Measurements from ENCODE around the gene RBM12.

Gene RBM12

DNA sequence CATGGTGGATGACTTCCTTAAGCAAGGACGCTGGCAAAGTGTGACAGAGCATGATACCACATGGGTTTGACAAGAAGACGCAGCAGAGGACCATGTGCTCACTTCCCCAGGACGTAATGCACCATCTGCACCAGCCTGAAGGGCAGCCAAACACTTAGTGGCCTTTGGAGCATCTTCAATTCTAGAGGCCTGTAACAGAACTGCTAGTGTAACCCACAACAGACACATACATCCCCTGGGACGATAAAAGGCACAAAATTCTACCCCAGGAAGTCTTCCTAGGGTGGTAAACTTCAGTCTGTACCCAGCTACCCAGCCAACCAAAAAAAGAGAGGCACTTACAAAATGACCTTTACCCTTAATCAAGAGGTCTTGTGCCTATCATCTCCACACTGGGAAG lies 9.2 kb upstream of the RBM12 start:
- Histone ChIP-seq H2AFZ (ENCODE audit: low read length) (no peak overlapping the region), H3K27me3 (ENCODE audit: insufficient read depth, low read length) (no peaks in the 10 kb centered on the region), H3K36me3 (ENCODE audit: insufficient read depth, low read length) (peaks cover 53% of the 10 kb centered on the region), H3K27ac (ENCODE audit: low read depth, low read length, poor library complexity, severe bottlenecking) (no peak overlapping the region), H4K20me1 (ENCODE audit: insufficient read depth, low read length) (no peaks in the 10 kb centered on the region), H3K4me3 (ENCODE audit: low read depth, low read length, poor library complexity, severe bottlenecking) (no peak overlapping the region), H3K79me2 (ENCODE audit: insufficient read depth, low read length) (no peaks in the 10 kb centered on the region), H3K9me2 (ENCODE audit: low read depth, low read length) (no peaks in the 10 kb centered on the region), H3K4me2 (ENCODE audit: low read length) (no peak overlapping the region), H3K9ac (ENCODE audit: low read length) (no peak overlapping the region), H3F3A (ENCODE audit: insufficient read depth, low read length) (no peaks in the 10 kb centered on the region), H3K4me1 (ENCODE audit: insufficient read depth, low read length, severe bottlenecking) (no peaks in the 10 kb centered on the region), H3K9me3 (ENCODE audit: low read length) (no peaks in the 10 kb centered on the region)
- TF ChIP-seq, protein P1, sequence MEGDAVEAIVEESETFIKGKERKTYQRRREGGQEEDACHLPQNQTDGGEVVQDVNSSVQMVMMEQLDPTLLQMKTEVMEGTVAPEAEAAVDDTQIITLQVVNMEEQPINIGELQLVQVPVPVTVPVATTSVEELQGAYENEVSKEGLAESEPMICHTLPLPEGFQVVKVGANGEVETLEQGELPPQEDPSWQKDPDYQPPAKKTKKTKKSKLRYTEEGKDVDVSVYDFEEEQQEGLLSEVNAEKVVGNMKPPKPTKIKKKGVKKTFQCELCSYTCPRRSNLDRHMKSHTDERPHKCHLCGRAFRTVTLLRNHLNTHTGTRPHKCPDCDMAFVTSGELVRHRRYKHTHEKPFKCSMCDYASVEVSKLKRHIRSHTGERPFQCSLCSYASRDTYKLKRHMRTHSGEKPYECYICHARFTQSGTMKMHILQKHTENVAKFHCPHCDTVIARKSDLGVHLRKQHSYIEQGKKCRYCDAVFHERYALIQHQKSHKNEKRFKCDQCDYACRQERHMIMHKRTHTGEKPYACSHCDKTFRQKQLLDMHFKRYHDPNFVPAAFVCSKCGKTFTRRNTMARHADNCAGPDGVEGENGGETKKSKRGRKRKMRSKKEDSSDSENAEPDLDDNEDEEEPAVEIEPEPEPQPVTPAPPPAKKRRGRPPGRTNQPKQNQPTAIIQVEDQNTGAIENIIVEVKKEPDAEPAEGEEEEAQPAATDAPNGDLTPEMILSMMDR (IDR thresholded peaks at IDR 0.05; ENCODE audit: low read length): no peak
- no peak for TF ChIP-seq EZH2 (IDR thresholded peaks at IDR 0.05; ENCODE audit: borderline replicate concordance, low read length)

DNA sequence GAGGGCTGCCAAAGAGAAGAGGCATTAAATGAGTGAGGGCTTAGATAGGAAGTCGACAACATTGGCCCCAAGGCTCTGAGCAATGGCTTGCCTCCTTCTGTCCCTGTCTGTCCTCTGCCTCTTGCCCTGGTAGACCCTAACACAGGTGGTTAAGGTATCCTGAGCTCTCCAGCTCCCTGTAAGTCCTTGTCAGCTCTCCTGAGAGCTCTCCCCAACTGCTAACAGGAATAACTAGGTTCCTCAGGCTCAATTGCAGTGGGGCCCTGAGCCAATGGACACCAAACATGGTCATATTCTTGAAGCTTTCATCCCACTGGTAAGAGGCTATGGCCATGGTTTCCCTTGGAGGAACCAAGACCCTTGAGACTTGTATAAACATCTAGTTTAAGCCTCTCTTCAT lies 5.0 kb upstream of the RBM12 start:
- Histone ChIP-seq H3F3A (ENCODE audit: insufficient read depth, low read length) (no peaks in the 10 kb centered on the region), H2AFZ (ENCODE audit: low read length) (no peak overlapping the region), H3K27me3 (ENCODE audit: insufficient read depth, low read length) (no peaks in the 10 kb centered on the region), H3K9ac (ENCODE audit: low read length) (no peak overlapping the region), H3K79me2 (ENCODE audit: insufficient read depth, low read length) (no peaks in the 10 kb centered on the region), H4K20me1 (ENCODE audit: insufficient read depth, low read length) (no peaks in the 10 kb centered on the region), H3K27ac (ENCODE audit: low read depth, low read length, poor library complexity, severe bottlenecking) (no peak overlapping the region), H3K9me2 (ENCODE audit: low read depth, low read length) (no peaks in the 10 kb centered on the region), H3K4me1 (ENCODE audit: insufficient read depth, low read length, severe bottlenecking) (peaks cover 5% of the 10 kb centered on the region), H3K4me2 (ENCODE audit: low read length) (no peak overlapping the region), H3K36me3 (ENCODE audit: insufficient read depth, low read length) (peaks cover 55% of the 10 kb centered on the region), H3K4me3 (ENCODE audit: low read depth, low read length, poor library complexity, severe bottlenecking) (no peak overlapping the region), H3K9me3 (ENCODE audit: low read length) (no peaks in the 10 kb centered on the region)
- no peak for TF ChIP-seq EZH2 (IDR thresholded peaks at IDR 0.05; ENCODE audit: borderline replicate concordance, low read length)
- TF ChIP-seq, protein P1 (IDR thresholded peaks at IDR 0.05; ENCODE audit: low read length): no peak

DNA sequence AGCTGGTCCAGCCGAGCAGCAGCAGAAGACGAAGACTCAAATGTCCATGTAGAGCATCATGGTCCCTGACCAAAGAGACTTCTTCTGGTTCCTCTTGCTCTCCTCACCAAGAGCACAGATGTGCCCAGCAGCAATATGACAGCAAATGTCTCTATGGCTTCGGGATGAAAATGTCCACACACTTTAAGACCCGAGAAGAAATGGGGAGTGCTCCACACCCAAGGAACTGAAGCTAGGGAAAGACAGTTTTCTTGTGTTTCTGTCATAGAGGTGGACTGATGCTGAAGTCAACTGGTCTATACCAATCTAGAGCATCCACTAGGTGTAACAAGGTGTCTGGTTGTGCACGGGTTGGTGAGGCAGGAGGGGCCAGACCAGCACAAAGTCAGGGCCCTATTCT lies 4.5 kb upstream of the RBM12 start:
- peaks cover 5% of the 10 kb centered on the region for H3K4me1 ChIP-seq (ENCODE audit: insufficient read depth, low read length, severe bottlenecking)
- no peaks in the 10 kb centered on the region for H3K27me3 ChIP-seq (ENCODE audit: insufficient read depth, low read length)
- H3K79me2 ChIP-seq (ENCODE audit: insufficient read depth, low read length): peaks cover 3% of the 10 kb centered on the region
- no peak overlapping the region for H3K9ac ChIP-seq (ENCODE audit: low read length)
- peaks cover 50% of the 10 kb centered on the region for H3K36me3 ChIP-seq (ENCODE audit: insufficient read depth, low read length)
- TF ChIP-seq, protein P1 (IDR thresholded peaks at IDR 0.05; ENCODE audit: low read length): no peak
- TF ChIP-seq EZH2 (IDR thresholded peaks at IDR 0.05; ENCODE audit: borderline replicate concordance, low read length): no peak
- H3K9me2 ChIP-seq (ENCODE audit: low read depth, low read length): no peaks in the 10 kb centered on the region
- H3K4me2 ChIP-seq (ENCODE audit: low read length): no peak overlapping the region
- no peaks in the 10 kb centered on the region for H3K9me3 ChIP-seq (ENCODE audit: low read length)
- no peaks in the 10 kb centered on the region for H4K20me1 ChIP-seq (ENCODE audit: insufficient read depth, low read length)
- no peaks in the 10 kb centered on the region for H3F3A ChIP-seq (ENCODE audit: insufficient read depth, low read length)
- no peak overlapping the region for H2AFZ ChIP-seq (ENCODE audit: low read length)
- no peak overlapping the region for H3K27ac ChIP-seq (ENCODE audit: low read depth, low read length, poor library complexity, severe bottlenecking)
- no peak overlapping the region for H3K4me3 ChIP-seq (ENCODE audit: low read depth, low read length, poor library complexity, severe bottlenecking)
